GM18951 (cell line): Measurements from ENCODE around the gene ABCC5.

Experiments
- POLR2A ChIP-seq: IDR thresholded peaks from 4 replicates; pipeline ENCODE4 v1.6.1; 2011; ENCODE audit warnings: mild to moderate bottlenecking; ENCODE audit not compliant: insufficient read length, insufficient read depth; ENCODE audit errors: extremely low read depth
- in situ Hi-C: fragments of 300-500 bp; cut with MboI; formaldehyde crosslinking; loops from one replicate; pipeline ENCODE4 v1.12.0; 2022; ENCODE audit warnings: low sequenced_read_pairs, mixed read lengths, inconsistent platforms; ENCODE audit not compliant: unreplicated experiment

The ABCC5 gene

GRCh38 chr3:183975981-183976662 lies 41.6 kb downstream of the ABCC5 start:
- in situ Hi-C loops: no loop called here

GRCh38 chr3:183968666-183969245 lies 48.9 kb downstream of the ABCC5 start:
- in situ Hi-C loops: no loop called here
- no peak for TF ChIP-seq POLR2A

More at GRCh38 chr3:183975981-183976662, 41.6 kb downstream of the ABCC5 start:
- TF ChIP-seq POLR2A: no peak

- in situ Hi-C loops: no loop called here
- no peak for TF ChIP-seq POLR2A
Observed at GRCh38 chr3:183967693-183968092, 50.0 kb downstream of the ABCC5 start.

- in situ Hi-C loops: no loop called here
- TF ChIP-seq POLR2A: no peak
Observed at GRCh38 chr3:183966361-183966791, 51.3 kb downstream of the ABCC5 start.

- in situ Hi-C loops: no loop called here
Observed at GRCh38 chr3:183962807-183963206, 54.9 kb downstream of the ABCC5 start.

GRCh38 chr3:183959214-183959613 lies 58.5 kb downstream of the ABCC5 start:
- in situ Hi-C loops: no loop called here
- no peak for TF ChIP-seq POLR2A

More at GRCh38 chr3:183962807-183963206, 54.9 kb downstream of the ABCC5 start:
- TF ChIP-seq POLR2A: no peak

- no peak for TF ChIP-seq POLR2A
- in situ Hi-C loops: no loop called here
Observed at GRCh38 chr3:183958775-183959174, 58.9 kb downstream of the ABCC5 start.

- no peak for TF ChIP-seq POLR2A
- in situ Hi-C loops: no loop called here
Observed at GRCh38 chr3:183958226-183958625, 59.5 kb downstream of the ABCC5 start.

GRCh38 chr3:183954875-183955274 lies 62.8 kb downstream of the ABCC5 start:
- in situ Hi-C loops: no loop called here

GRCh38 chr3:183953471-183954070 lies 64.1 kb downstream of the ABCC5 start:
- in situ Hi-C loops: no loop called here
- TF ChIP-seq POLR2A: no peak

More at GRCh38 chr3:183954875-183955274, 62.8 kb downstream of the ABCC5 start:
- no peak for TF ChIP-seq POLR2A

GRCh38 chr3:183951459-183951858 lies 66.2 kb downstream of the ABCC5 start:
- no peak for TF ChIP-seq POLR2A
- in situ Hi-C loops: no loop called here

GRCh38 chr3:183949690-183950089 lies 68.0 kb downstream of the ABCC5 start:
- in situ Hi-C loops: no loop called here

GRCh38 chr3:183946037-183946436 lies 71.6 kb downstream of the ABCC5 start:
- no peak for TF ChIP-seq POLR2A
- in situ Hi-C loops: no loop called here

More at GRCh38 chr3:183949690-183950089, 68.0 kb downstream of the ABCC5 start:
- TF ChIP-seq POLR2A: no peak

- in situ Hi-C loops: no loop called here
- TF ChIP-seq POLR2A: no peak
Observed at GRCh38 chr3:183944775-183945174, 72.9 kb downstream of the ABCC5 start.
